ENCODE measurements around the gene SMOC1.

DNA sequence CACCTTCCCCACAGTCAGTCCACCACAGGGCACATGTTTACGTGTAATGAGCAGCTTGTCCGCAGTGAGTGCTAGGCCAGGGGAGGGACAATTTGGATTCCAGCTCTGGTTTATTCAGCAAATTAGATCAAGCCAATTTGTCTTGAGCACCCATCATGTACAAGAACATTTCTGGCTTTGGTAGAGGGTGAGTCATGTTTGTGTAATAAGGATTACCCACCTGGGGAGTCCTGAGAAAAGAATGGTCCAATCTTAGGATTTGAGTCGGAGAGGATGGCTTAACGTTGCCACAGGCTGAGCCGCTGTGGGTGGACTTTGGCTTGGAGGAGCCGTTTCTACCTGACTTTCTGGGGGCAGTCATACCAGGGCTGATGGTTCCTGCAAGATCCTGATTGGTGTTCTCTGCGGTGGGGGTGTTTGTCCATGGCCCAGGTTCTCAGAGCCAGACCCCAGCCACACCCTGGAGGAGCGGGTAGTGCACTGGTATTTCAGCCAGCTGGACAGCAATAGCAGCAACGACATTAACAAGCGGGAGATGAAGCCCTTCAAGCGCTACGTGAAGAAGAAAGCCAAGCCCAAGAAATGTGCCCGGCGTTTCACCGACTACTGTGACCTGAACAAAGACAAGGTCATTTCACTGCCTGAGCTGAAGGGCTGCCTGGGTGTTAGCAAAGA, 143.7 kb downstream of the SMOC1 start:
- TF ChIP-seq POLR2A (IDR thresholded peaks at IDR 0.05), result no peak
- TF ChIP-seq, protein P1, sequence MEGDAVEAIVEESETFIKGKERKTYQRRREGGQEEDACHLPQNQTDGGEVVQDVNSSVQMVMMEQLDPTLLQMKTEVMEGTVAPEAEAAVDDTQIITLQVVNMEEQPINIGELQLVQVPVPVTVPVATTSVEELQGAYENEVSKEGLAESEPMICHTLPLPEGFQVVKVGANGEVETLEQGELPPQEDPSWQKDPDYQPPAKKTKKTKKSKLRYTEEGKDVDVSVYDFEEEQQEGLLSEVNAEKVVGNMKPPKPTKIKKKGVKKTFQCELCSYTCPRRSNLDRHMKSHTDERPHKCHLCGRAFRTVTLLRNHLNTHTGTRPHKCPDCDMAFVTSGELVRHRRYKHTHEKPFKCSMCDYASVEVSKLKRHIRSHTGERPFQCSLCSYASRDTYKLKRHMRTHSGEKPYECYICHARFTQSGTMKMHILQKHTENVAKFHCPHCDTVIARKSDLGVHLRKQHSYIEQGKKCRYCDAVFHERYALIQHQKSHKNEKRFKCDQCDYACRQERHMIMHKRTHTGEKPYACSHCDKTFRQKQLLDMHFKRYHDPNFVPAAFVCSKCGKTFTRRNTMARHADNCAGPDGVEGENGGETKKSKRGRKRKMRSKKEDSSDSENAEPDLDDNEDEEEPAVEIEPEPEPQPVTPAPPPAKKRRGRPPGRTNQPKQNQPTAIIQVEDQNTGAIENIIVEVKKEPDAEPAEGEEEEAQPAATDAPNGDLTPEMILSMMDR (IDR thresholded peaks at IDR 0.05), result no peak
